T-helper 1 cell (primary cell): Measurements from ENCODE around the gene STK32B.

Experiments
- DNase-seq, 5 donors: peaks; one replicate each; pipeline ENCODE4 v3.0.0-alpha.2; 2012 to 2020

STK32B gene

GRCh38 chr4:5456296-5456845 lies 405.1 kb downstream of the STK32B start:
- no peak for DNase-seq

GRCh38 chr4:5458676-5459075 lies 407.4 kb downstream of the STK32B start:
- DNase-seq, result no peak

GRCh38 chr4:5459236-5459635 lies 408.0 kb downstream of the STK32B start:
- DNase-seq, result no peak

GRCh38 chr4:5460106-5460801 lies 409.0 kb downstream of the STK32B start:
- no peak for DNase-seq

DNA sequence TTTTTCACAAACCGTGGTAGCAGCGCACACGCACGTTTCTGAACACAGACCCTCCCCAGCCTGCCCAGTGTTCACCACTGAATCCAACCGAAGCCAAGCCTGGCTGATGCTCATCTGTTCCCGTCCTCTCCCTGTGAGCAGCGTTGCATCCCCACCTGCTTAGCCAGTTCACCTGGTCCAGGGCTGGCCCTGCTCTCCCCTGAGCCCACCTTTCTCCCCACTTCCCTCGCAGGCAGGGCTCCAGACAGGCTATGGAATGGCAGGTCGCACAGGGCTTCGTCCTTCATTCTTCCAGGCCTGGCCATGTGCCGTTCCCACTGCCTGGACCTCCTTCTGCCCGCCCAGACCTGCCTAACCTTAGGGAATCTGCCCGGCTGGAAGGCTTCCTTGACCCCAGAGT lies 410.2 kb downstream of the STK32B start:
- DNase-seq, result no peak

DNA sequence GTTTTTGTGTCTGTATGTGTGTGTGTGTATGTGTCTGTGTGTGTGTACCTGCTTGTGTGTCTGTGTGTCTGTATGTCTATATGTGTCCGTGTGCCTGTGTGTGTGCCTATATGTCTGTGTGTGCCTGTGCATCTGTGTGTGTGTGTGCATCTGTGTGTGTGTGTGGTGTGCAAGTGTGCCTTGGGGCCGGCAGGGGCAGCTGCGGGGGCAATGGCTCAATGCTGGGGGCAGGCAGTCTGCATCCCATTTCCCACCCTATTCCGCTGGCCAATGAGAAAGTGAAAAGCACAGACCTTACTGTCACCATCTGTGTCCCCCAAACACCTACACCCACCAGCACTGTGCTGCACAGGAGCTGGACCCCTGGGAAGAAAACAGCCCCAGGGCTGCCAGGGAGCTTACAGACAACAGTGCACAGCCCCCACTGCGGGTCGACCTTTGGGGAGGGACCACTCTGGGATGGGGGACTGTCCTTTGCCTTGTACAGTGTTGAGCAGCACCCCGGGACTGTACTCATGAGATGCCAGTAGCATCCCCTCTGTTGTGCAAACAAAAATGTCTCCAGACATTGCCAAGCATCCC lies 411.1 kb downstream of the STK32B start:
- DNase-seq, result no peak

DNA sequence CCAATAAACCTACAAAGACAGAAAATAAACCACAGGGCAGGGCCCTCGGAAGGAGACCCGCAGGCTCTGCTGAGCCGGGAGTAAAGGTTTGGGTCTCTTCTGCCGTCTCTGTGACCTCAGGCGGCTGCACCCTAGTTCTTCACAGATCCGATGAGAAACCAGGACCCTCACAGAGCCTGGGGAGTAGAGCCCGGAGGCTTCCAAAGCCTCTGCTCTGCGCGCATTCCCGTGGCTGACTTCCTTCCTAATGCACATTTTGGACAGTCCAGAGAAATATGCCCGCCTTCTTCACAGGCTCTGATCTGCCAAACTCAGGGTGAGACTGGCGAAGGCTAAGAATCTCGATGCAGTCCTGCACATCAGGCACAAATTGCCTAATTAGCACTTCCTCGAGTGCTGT lies 411.6 kb downstream of the STK32B start:
- no peak for DNase-seq

GRCh38 chr4:5463361-5463760 lies 412.1 kb downstream of the STK32B start:
- no peak for DNase-seq

DNA sequence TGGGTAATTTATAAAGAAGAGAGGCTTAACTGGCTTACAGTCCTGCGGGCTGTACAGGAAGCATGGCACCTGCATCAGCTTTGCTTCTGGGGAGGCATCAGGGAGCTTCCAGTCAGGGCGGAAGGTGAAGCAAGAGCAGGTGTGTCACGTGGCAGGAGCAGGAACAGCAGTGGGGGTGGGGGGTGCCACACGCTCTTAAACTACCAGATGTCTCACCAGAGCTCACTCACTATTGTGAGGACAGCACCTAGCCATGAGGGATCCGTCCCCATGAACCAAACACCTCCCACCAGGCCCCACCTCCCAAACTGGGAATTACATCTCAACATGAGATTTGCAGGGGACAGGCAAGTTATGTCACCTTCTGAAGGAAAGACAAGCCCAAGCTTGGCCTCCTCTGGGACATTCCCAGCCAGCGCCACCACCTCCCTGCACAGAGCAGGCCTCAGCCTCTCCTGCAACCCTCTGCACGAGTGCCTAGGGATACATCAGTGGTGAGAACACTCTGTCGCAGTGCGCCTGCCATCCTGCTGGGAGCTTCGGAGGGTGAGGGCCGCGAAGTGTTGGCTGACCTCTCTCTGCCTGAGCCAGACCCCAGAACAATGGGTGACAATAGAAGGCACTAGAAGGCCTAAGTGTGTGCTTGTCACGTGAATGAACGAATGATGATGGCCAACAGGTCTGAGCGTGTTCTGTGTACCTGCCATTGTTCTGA lies 412.8 kb downstream of the STK32B start:
- DNase-seq, result no peak

GRCh38 chr4:5465529-5465928 lies 414.2 kb downstream of the STK32B start:
- no peak for DNase-seq

DNA sequence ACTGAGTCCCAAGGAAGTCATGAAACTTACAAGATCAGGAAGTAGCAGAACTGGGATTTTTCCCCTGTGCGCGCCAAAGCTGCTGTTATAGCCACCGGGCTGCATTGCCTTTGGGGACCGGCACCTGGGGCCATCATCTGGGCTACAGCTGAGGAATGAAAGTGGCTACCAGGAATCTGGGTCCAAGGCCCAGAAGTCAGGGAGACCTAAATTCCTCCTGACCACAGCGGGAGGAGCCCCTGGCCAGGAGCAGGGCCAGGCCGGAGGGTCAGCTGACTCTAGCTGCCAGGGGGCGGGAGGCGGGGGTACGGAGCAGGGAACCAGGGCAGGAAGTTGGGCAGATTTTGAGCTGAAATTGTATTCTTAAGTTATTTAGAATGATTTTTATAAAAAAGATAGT lies 414.7 kb downstream of the STK32B start:
- DNase-seq, result no peak

- DNase-seq, result no peak
These were observed 415.8 kb downstream of the STK32B start for GRCh38 chr4:5467111-5467510.

GRCh38 chr4:5469151-5469775 lies 418.0 kb downstream of the STK32B start:
- DNase-seq, result no peak

- no peak for DNase-seq
These were observed 418.6 kb downstream of the STK32B start for GRCh38 chr4:5469861-5470260.

GRCh38 chr4:5470318-5471198 lies 419.3 kb downstream of the STK32B start:
- DNase-seq, result no peak

DNA sequence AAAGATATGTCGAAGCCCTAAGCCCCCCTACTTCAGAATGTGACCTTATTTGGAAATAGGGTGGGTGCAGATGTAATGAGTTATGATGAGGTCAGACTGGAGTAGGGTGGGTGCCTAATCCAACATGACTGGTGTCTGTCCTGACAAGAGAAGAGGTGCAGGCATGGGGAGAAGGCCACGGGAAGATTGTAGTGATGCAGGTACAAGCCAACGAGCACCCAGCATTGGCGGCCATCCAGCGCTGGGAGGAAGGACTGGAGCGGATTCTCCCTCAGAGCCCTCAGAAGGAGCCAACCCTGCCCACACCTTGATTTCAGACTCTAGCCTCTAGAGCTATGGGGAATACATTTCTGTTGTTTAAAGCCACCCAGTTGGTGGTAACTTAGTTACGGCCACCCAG lies 419.9 kb downstream of the STK32B start:
- DNase-seq, result no peak

DNA sequence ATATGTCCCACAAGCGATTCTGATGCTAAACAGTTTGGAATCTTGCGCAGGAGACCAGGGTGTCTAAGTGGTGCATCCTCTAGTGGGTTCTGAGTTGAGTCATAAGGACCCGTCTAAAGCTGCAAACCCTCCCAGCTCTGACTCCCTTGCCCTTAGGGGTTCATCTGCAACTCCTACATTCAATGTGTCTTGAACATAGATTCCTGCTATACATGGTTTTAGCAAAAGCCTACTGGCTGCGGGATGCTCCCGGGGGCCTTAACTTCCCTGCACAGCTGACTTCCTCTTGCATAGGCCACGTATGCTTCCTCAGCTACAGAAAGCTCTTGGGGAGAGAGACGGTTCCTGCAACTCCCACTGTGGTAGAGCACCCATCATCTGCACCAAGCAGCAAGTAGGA lies 420.4 kb downstream of the STK32B start:
- no peak for DNase-seq

DNA sequence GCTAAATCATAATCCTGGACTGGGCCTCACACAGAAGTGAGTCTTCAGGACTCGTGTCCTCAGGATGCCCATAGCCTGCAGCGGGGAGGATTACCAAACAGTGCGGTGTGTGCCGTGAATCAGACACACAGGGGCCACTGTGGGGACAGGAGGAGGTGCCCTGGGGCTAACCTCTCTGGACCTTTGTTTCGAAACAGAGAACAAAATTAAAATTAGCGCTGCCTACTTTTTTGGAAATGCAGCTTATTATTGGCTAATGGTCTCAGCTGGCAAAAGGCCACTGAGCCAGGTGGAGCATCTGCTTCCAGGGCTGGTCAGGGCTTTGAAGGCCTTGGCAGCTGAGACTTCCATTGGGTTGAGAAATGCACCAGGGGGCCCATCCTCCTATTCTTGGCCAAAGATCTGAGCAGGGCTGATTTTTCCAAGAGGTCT lies 420.9 kb downstream of the STK32B start:
- no peak for DNase-seq

- DNase-seq, result no peak
These were observed 421.8 kb downstream of the STK32B start for GRCh38 chr4:5473125-5473524.

DNA sequence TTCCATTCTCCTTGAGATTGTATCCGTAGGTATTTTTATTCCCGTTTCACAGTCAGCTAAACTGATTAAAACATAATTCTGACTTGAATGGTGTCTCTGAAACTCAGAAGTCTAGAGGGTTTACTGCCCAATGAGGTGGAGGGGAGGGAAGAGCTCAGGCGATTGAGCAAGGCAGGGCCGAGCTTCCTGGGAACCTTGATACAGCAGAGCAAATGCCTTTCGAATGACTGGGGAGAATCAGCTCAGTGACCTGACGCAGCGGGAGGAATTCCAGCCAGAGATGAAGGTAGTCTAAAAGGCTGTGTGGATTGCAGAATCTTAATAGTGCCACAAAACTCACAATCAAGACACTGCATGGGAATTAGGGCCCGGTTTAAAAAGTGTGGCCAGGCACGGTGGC lies 423.5 kb downstream of the STK32B start:
- no peak for DNase-seq

- no peak for DNase-seq
These were observed 426.3 kb downstream of the STK32B start for GRCh38 chr4:5477613-5478012.

GRCh38 chr4:5478169-5478568 lies 426.9 kb downstream of the STK32B start:
- DNase-seq, result no peak
